HepG2 (cell line): Measurements from ENCODE around the gene MAPK14. TPM values are rescaled to one million over a fixed set of nuclear protein-coding genes. Genes with fewer than 3 reads are reported as not detected.

ENCODE experiments used
- HNRNPL ChIP-seq: fragments of 200-400 bp; formaldehyde crosslinking; IDR thresholded peaks from 2 replicates; pipeline ENCODE4 v1.6.1; 2017; ENCODE audit warnings: mild to moderate bottlenecking, low read depth, low read length
- IKZF1 ChIP-seq: fragments of 450-650 bp; IDR thresholded peaks from 2 replicates; pipeline ENCODE4 v1.7.1; 2016
- NRL ChIP-seq: sonication (generic); formaldehyde crosslinking; IDR thresholded peaks from 2 replicates; pipeline ENCODE4 v1.5.0; 2020; ENCODE audit warnings: missing genetic modification reagents, mild to moderate bottlenecking, moderate library complexity, borderline replicate concordance
- ONECUT2 ChIP-seq: sonication (generic); formaldehyde crosslinking; IDR thresholded peaks from 2 replicates; pipeline ENCODE4 v1.4.0; 2020; ENCODE audit warnings: missing genetic modification reagents
- POLR2G ChIP-seq: fragments of 200-400 bp; formaldehyde crosslinking; IDR thresholded peaks from 2 replicates; pipeline ENCODE4 v1.6.1; 2018; ENCODE audit warnings: mild to moderate bottlenecking, low read depth, low read length, moderate library complexity
- REPIN1 ChIP-seq: sonication (generic); formaldehyde crosslinking; IDR thresholded peaks from 2 replicates; pipeline ENCODE4 v1.8.0; 2022; ENCODE audit warnings: missing genetic modification reagents, low read depth, mild to moderate bottlenecking, borderline replicate concordance
- SP5 ChIP-seq: IDR thresholded peaks from 2 replicates; pipeline ENCODE4 v1.6.1; 2016; ENCODE audit warnings: low read depth, borderline replicate concordance
- THAP11 ChIP-seq: IDR thresholded peaks from 2 replicates; pipeline ENCODE4 v1.6.1; 2016; ENCODE audit warnings: missing biosample characterization, missing genetic modification reagents
- ZNF33A ChIP-seq: sonication (generic); formaldehyde crosslinking; IDR thresholded peaks from 2 replicates; pipeline ENCODE4 v1.5.1; 2020; ENCODE audit warnings: missing genetic modification reagents, mild to moderate bottlenecking, moderate library complexity, borderline replicate concordance
- ZNF350 ChIP-seq: sonication (generic); formaldehyde crosslinking; IDR thresholded peaks from 2 replicates; pipeline ENCODE4 v1.4.0; 2020; ENCODE audit warnings: mild to moderate bottlenecking, low read depth, missing genetic modification reagents, borderline replicate concordance
- ZNF44 ChIP-seq: sonication (generic); formaldehyde crosslinking; IDR thresholded peaks from 2 replicates; pipeline ENCODE4 v1.5.1; 2020; ENCODE audit warnings: mild to moderate bottlenecking, missing genetic modification reagents
- ZNF570 ChIP-seq: sonication (generic); formaldehyde crosslinking; IDR thresholded peaks from 2 replicates; pipeline ENCODE4 v1.4.0; 2020; ENCODE audit warnings: mild to moderate bottlenecking, missing genetic modification reagents, borderline replicate concordance
- ZSCAN25 ChIP-seq: sonication (generic); formaldehyde crosslinking; IDR thresholded peaks from 2 replicates; pipeline ENCODE4 v1.8.0; 2022; ENCODE audit warnings: mild to moderate bottlenecking, missing genetic modification reagents
- polyA plus RNA-seq, 8 experiments: library from polyadenylated mRNA; depleted of rRNA in 3 of 8; stranded (reverse) in 7 of 8; unstranded in 1 of 8; fragments of >200 nt; fragmentation: Illumina TruSeq in 4 of 8; extraction: Trizol in 4 of 8; gene quantifications; 2 replicates each; pipeline versions ENCODE4 v1.2.1 to v1.2.3, GENCODE V29; 2011 to 2016; ENCODE audit warnings: low read depth in 4 of 8, missing spikeins in 1 of 8, mixed read lengths in 1 of 8; ENCODE audit not compliant: insufficient read depth in 1 of 8
- total RNA-seq, 5 experiments: library from RNA; depleted of rRNA; stranded (reverse); fragments of >200 nt; fragmentation: Illumina TruSeq; extraction: Trizol; gene quantifications; 2 replicates each; pipeline ENCODE4 v1.2.3, GENCODE V29; 2016; ENCODE audit warnings: low read depth in 1 of 5
- TF ChIP-seq, protein P1 (sequence below): sonication (generic); formaldehyde crosslinking; IDR thresholded peaks from one replicate; pipeline ENCODE4 v1.5.1; 2020; ENCODE audit warnings: mild to moderate bottlenecking, missing genetic modification reagents; ENCODE audit errors: not compliant biosample characterization
- TF ChIP-seq, protein P2 (sequence below): sonication (generic); formaldehyde crosslinking; IDR thresholded peaks from 2 replicates; pipeline ENCODE4 v1.8.1; 2023; ENCODE audit warnings: mild to moderate bottlenecking, missing genetic modification reagents
- TF ChIP-seq, protein P3 (sequence below): sonication (generic); formaldehyde crosslinking; IDR thresholded peaks from 2 replicates; pipeline ENCODE4 v1.5.0; 2020; ENCODE audit warnings: mild to moderate bottlenecking, missing genetic modification reagents, moderate library complexity

Gene MAPK14
- total and polyA plus RNA-seq, 2 of the 13 experiments (the other 11 are each of a cell fraction or from before 2014, with no cell fraction given): 66.3 to 67.3 TPM

DNA sequence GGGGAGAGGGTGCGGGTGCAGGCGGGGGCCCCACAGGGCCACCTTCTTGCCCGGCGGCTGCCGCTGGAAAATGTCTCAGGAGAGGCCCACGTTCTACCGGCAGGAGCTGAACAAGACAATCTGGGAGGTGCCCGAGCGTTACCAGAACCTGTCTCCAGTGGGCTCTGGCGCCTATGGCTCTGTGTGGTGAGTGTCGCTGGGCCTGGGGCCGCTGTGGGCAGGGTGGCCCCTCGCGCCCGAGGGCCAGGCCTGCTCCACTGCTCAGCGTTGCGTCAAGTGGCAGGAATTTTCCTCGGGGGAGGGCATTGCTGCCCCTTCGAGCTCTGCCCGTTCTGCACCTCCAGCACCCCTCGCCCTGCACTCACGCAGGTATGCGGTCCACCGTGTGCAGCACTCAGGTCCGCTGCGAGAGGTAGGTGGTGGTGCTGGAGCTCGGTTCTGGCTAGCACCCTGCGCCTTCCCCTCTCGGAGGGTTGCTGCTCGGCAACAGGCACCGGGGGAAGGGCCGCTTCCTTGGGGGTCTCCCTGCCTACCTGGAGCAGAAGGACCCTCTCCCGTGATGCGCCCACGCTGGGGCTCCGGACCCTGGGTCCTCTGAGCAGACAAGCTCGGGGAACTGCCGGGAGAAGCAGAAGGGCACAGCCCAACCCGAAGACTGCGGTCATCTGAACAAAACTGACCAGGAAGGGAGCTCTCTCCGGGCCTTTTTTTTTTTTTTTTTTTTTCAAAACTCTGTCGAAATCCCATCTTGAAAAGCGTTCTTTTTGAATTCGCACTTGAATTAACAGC is 674 bp downstream of the MAPK14 start (continued):
- TF ChIP-seq, protein P1, sequence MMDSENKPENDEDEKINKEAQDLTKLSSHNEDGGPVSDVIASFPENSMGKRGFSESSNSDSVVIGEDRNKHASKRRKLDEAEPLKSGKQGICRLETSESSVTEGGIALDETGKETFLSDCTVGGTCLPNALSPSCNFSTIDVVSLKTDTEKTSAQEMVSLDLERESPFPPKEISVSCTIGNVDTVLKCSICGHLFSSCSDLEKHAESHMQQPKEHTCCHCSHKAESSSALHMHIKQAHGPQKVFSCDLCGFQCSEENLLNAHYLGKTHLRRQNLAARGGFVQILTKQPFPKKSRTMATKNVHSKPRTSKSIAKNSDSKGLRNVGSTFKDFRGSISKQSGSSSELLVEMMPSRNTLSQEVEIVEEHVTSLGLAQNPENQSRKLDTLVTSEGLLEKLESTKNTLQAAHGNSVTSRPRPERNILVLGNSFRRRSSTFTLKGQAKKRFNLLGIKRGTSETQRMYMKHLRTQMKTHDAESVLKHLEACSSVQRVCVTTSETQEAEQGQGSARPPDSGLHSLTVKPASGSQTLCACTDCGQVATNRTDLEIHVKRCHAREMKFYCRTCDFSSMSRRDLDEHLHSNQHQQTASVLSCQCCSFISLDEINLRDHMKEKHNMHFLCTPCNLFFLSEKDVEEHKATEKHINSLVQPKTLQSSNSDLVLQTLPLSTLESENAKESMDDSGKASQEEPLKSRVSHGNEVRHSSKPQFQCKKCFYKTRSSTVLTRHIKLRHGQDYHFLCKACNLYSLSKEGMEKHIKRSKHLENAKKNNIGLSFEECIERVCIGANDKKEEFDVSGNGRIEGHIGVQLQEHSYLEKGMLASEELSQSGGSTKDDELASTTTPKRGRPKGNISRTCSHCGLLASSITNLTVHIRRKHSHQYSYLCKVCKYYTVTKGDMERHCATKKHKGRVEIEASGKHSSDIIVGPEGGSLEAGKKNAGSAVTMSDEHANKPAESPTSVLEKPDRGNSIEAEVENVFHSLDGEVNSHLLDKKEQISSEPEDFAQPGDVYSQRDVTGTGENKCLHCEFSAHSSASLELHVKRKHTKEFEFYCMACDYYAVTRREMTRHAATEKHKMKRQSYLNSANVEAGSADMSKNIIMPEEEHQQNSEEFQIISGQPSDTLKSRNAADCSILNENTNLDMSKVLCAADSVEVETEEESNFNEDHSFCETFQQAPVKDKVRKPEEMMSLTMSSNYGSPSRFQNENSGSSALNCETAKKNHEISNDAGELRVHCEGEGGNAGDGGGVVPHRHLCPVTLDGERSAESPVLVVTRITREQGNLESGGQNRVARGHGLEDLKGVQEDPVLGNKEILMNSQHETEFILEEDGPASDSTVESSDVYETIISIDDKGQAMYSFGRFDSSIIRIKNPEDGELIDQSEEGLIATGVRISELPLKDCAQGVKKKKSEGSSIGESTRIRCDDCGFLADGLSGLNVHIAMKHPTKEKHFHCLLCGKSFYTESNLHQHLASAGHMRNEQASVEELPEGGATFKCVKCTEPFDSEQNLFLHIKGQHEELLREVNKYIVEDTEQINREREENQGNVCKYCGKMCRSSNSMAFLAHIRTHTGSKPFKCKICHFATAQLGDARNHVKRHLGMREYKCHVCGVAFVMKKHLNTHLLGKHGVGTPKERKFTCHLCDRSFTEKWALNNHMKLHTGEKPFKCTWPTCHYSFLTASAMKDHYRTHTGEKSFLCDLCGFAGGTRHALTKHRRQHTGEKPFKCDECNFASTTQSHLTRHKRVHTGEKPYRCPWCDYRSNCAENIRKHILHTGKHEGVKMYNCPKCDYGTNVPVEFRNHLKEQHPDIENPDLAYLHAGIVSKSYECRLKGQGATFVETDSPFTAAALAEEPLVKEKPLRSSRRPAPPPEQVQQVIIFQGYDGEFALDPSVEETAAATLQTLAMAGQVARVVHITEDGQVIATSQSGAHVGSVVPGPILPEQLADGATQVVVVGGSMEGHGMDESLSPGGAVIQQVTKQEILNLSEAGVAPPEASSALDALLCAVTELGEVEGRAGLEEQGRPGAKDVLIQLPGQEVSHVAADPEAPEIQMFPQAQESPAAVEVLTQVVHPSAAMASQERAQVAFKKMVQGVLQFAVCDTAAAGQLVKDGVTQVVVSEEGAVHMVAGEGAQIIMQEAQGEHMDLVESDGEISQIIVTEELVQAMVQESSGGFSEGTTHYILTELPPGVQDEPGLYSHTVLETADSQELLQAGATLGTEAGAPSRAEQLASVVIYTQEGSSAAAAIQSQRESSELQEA (CRISPR knock-in tag): no peak
- peak; percentile 73; the same call in 1 of the 2 replicates for TF ChIP-seq NRL (CRISPR knock-in tag)
- TF ChIP-seq, protein P2, sequence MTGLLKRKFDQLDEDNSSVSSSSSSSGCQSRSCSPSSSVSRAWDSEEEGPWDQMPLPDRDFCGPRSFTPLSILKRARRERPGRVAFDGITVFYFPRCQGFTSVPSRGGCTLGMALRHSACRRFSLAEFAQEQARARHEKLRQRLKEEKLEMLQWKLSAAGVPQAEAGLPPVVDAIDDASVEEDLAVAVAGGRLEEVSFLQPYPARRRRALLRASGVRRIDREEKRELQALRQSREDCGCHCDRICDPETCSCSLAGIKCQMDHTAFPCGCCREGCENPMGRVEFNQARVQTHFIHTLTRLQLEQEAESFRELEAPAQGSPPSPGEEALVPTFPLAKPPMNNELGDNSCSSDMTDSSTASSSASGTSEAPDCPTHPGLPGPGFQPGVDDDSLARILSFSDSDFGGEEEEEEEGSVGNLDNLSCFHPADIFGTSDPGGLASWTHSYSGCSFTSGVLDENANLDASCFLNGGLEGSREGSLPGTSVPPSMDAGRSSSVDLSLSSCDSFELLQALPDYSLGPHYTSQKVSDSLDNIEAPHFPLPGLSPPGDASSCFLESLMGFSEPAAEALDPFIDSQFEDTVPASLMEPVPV (CRISPR knock-in tag): no peak; the same call in 1 of the 2 replicates
- TF ChIP-seq THAP11: no peak
- TF ChIP-seq IKZF1: no peak
- TF ChIP-seq ZSCAN25 (CRISPR knock-in tag): no peak; the same call in 1 of the 2 replicates
- no peak for TF ChIP-seq SP5 (CRISPR knock-in tag)
- peak; percentile 89 for TF ChIP-seq HNRNPL
- TF ChIP-seq REPIN1 (CRISPR knock-in tag): no peak
- no peak for TF ChIP-seq ONECUT2 (CRISPR knock-in tag)
- TF ChIP-seq, protein P3, sequence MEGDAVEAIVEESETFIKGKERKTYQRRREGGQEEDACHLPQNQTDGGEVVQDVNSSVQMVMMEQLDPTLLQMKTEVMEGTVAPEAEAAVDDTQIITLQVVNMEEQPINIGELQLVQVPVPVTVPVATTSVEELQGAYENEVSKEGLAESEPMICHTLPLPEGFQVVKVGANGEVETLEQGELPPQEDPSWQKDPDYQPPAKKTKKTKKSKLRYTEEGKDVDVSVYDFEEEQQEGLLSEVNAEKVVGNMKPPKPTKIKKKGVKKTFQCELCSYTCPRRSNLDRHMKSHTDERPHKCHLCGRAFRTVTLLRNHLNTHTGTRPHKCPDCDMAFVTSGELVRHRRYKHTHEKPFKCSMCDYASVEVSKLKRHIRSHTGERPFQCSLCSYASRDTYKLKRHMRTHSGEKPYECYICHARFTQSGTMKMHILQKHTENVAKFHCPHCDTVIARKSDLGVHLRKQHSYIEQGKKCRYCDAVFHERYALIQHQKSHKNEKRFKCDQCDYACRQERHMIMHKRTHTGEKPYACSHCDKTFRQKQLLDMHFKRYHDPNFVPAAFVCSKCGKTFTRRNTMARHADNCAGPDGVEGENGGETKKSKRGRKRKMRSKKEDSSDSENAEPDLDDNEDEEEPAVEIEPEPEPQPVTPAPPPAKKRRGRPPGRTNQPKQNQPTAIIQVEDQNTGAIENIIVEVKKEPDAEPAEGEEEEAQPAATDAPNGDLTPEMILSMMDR (CRISPR knock-in tag): peak; percentile 16; the same call in 1 of the 2 replicates
- TF ChIP-seq POLR2G: peak; percentile 34; the same call in 1 of the 2 replicates
- no peak for TF ChIP-seq ZNF570 (CRISPR knock-in tag)
- 0 out of 2 replicates have a peak, but pooled peaks have one; percentile 64 for TF ChIP-seq ZNF44 (CRISPR knock-in tag)
- TF ChIP-seq ZNF350 (CRISPR knock-in tag): 0 out of 2 replicates have a peak, but pooled peaks have one; percentile 49
- no peak for TF ChIP-seq ZNF33A (CRISPR knock-in tag)
